COLO668 (cell line): Measurements from ENCODE around the gene CEP131.
A peak's percentile ranks its signal among the peaks of the same experiment; 100 is the strongest.
"Not testable (repeated sequence)": the region's sequence is repeated elsewhere in the genome, so short reads cannot be mapped to it uniquely, and the experiment has no call there.

Source experiments
- DNase-seq: peaks from one replicate; lab custom pipeline; 2025; ENCODE audit not compliant: unreplicated experiment; lab: John Stamatoyannopoulos, UW

The CEP131 gene

GRCh38 chr17:81228834-81229665 is 6.3 kb upstream of the CEP131 start:
- DNase-seq, result no peak

DNA sequence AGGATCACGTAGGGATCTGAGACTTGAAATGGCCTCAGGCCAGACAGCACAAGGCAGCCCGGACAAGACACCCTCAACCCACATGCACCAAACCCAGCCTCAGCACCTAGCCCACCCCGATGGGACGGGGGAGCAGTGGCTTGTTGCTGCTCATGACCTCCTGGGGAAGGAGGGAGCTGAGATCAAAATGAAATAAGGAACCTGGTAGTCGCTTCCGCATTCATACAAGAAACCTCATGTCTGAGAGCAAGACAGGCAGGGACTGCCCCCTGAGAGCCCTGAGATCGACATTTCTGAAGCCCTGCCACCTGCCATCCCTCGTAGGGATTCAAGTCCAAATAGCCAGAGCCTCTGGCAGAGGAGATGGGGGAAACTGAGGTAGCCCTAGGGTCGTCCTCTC is 5.7 kb upstream of the CEP131 start:
- DNase-seq, result no peak

- not testable (repeated sequence) for DNase-seq
Observed at GRCh38 chr17:81227630-81228029, 4.9 kb upstream of the CEP131 start.

- DNase-seq, result peak; percentile 19
Observed at GRCh38 chr17:81223762-81224130, 981 bp upstream of the CEP131 start.

DNA sequence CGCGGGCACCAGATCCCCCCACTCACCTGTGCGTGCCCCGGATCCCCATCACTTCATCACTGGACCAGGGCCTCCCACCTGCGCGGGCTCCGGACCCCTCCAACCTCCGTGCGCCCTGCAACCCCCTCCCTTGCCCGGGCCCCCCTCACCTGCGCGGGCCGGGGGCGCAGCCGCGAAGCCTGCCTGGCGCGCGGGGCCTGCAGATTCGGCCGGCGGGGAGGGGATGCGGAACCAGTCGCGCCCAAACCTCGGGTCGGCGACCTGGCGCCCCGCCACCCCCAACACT is 202 bp downstream of the CEP131 start:
- DNase-seq, result no peak

- no peak for DNase-seq
Observed at GRCh38 chr17:81221842-81222619, 734 bp downstream of the CEP131 start.

DNA sequence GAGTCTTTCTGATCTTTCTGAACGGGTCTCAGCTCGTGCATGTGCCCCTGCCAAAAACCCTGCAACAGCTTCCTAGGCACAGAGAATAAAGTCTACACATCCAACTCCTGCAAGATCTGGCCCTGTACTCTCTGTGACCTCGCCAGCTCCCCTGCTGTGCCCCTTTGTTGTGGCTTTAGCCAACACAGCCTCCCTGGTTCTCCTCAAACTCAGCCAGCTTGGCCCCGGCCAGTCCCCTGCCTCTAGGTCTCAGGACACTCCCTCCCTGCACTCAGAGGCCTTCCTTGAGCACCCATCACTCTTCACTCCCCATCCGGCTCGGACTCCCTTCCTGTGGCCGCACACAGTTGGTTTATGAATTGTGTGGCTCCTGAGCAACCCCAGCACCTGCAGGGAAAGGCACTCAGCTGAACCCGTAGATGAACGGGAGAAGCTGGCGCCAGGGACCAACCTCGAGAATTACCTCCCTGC is 1.4 kb downstream of the CEP131 start:
- DNase-seq, result peak; percentile 15

- no peak for DNase-seq
Observed at GRCh38 chr17:81219476-81220180, 3.1 kb downstream of the CEP131 start.

DNA sequence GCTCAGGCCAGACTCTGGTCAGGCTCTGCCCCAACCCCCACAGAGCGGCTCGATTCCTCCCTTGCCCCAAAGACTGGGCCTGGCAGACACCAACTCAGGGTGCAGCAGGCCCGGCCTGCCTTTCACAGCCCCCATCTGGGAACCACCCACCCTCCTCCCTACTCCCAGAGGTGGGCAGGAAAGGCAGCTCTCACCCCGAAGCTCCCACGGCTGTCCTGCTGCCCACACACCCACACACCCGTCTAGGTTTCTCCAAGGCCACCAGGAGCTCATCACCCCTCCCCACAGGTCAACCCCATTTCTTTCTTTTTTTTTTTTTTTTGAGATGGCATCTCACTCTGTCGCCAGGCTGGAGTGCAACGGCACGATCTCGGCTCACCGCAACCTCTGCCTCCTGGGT is 3.8 kb downstream of the CEP131 start:
- no peak for DNase-seq

DNA sequence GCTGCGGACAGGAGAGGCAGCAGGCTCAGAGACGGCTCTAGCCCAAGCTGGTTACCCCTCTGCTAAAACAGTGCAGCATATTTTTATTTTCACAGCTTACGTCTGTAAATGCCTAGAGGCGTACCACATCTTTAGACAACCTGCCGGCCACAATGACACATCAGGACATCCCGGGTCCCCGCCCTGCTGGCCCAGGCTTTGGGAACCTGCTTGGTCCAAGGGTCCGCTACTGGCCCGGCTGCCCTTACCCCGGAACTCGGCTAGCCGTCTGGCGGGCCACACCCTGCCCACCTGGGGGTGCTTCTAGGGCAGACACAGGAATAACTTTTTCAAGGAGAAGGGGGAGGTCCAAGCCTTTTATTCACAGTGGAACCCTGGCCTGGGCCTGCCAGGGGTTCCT is 4.3 kb downstream of the CEP131 start:
- no peak for DNase-seq

- no peak for DNase-seq
Observed at GRCh38 chr17:81217491-81217890, 5.3 kb downstream of the CEP131 start.

GRCh38 chr17:81213978-81214377 is 8.8 kb downstream of the CEP131 start:
- no peak for DNase-seq

GRCh38 chr17:81212365-81212764 is 10.4 kb downstream of the CEP131 start:
- DNase-seq, result no peak

DNA sequence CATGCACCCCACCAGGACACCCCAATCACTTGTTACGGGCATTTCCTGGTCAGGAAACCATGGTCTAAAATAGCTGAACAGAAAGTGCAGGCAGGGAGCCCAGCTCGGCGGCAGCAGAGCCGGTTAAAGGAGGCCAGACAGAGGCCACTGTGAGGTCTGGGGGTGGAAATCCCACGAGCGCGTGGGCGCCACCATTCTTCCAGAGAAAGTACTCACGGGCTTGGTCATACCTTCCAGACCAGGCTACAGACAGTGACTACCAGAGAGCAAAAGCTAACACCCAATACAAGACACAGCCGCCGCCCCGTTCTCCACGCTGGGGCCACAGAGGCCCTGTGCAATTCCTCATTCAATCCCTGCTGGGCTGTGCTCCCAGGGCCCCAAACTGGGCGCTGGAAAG is 11.9 kb downstream of the CEP131 start:
- DNase-seq, result no peak

- no peak for DNase-seq
Observed at GRCh38 chr17:81210466-81210865, 12.3 kb downstream of the CEP131 start.

DNA sequence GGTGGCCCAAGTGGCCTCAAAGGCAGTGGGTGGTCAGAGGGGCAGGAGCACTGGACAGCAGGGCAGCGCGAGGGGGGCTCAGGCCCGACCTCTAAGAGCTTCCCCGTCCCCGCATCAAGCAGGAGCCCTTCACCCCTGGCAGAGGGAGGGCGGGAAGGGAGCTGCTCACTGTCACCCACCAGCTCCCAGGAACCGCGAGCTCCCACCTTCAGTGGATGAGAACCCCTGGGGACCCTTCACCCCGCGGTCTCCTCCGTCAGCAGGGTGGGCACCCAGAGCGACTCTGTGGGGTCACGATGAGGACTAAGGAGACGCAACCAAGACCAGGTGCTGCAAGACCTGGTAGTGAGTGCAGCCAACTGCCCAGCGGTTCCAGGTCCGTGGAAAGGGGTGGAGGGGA is 13.6 kb downstream of the CEP131 start:
- no peak for DNase-seq

- no peak for DNase-seq
Observed at GRCh38 chr17:81208651-81209050, 14.1 kb downstream of the CEP131 start.

DNA sequence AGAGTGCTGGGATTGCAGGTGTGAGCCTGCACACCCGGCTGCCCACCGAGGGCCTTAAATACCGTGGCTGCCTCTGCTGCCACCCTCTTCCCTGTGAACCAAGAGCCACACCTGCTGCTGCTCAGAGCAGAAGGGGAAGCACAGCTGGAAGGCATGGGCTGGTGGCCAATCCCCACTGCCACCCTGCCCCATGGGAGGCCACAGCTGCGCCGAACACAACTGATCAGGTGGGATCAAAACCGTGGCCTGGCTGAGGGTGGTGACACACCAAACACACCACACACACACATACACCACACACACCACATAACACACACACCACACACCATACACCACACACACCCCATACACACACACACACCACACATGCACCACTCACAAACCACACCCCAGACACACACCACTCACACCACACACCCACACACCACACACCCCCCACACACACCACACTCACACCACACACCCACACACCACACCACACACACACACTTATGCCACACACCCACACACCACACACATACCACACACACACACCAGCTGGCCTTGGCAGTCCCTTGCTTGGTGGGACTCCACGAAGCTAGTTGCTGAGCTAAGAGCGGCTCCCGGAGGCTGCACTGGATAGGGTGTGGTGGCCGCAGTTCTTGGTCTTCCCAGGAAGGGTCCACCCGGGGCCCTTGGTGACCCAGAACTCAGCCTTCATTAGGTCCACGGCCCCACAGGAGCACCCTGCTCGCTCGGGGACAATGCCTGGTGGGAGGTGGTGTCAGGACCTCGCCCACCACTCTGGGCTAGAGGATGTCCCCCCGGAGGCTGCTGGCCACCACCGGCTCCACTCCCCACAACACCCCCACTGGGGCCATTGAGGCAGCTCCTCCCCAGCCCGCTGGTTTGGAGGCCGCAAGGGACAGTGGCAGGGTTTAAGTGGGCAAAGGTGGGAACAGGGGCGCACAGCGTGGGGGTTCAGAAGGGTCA is 14.9 kb downstream of the CEP131 start:
- peak; percentile 42 for DNase-seq

DNA sequence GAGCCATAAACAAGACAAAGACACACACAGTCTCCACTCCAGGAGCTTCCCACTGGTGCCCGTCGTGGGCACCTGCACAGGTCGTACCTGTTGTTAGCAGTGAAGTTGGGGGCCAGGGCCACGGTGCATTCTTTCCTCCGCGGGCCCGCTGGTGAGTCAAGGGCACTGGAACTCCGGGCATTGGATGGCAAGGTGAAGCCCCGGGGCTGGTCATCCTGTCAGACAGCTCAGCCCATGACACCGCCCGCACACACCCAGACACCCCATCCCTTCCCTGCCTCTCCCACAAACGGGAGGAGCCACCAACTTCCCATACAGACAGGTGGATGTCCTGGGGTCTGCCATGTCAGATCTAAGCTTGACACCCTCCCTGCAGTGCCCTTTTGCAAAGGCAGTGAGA is 16.1 kb downstream of the CEP131 start:
- no peak for DNase-seq

GRCh38 chr17:81206166-81206565 is 16.6 kb downstream of the CEP131 start:
- no peak for DNase-seq

DNA sequence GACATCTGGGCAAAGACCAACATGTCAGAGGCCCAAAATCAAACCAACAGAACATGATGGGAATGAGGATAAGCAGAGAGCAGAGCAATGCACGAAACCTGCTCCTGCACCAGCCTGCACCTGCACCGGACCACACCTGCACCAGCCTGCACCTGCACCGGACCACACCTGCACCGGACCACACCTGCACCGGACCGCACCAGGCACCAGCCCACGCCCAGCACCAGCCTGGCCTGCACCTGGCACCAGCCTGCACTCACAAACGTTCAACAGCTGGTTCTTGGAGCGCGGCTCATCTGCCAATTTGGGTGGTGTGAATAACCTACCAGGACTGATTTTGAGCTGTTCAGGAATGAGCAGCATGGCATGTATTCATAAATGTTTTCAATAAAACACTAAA is 18.2 kb downstream of the CEP131 start:
- no peak for DNase-seq
